GM12878 (cell line): ENCODE data around the gene CAMK2N2. TPM values are rescaled to one million over a fixed set of nuclear protein-coding genes. Genes with fewer than 3 reads are reported as not detected.

Experiments used
- ATAC-seq: fragments of 200-7000 bp; cut with Tn5 transposase; 3 replicates; pipeline ENCODE4 v1.9.1; 2020; ENCODE audit warnings: mild to moderate bottlenecking, moderate library complexity
- BruUV-seq: library from RNA; stranded (reverse); fragments of 400-500 nt; replicated peaks from 2 replicates; lab custom pipeline; 2021; lab: Mats Ljungman, UMichigan
- CTCF ChIA-PET: fragments of 300-600 bp; sonication (Branson Sonifier 250); formaldehyde crosslinking; extraction: SDS; loops from one replicate; lab custom pipeline; 2021; ENCODE audit warnings: inconsistent platforms; lab: Yijun Ruan, JAX
- POLR2A ChIA-PET: fragments of 350-600 bp; formaldehyde crosslinking; extraction: SDS; loops from one replicate; lab custom pipeline; 2021; ENCODE audit warnings: inconsistent platforms; lab: Charles Lee
- RAD21 ChIA-PET: fragments of 300-600 bp; sonication (Branson Sonifier 250); formaldehyde crosslinking; loops from one replicate; lab custom pipeline; 2023; ENCODE audit warnings: antibody characterized with exemption; ENCODE audit not compliant: unreplicated experiment; lab: Charles Lee
- SMC1A ChIA-PET: fragments of 300-600 bp; sonication (Branson Sonifier 250); formaldehyde crosslinking; loops from one replicate; lab custom pipeline; 2023; ENCODE audit not compliant: unreplicated experiment, uncharacterized antibody; lab: Charles Lee
- DNase-seq: peaks from one replicate; pipeline ENCODE4 v3.0.0-alpha.2; 2011; ENCODE audit warnings: low read depth, low spot score
- FAIRE-seq: peaks from 3 replicates; lab custom pipeline; 2011; peaks lifted over from hg19 to GRCh38; lab: Jason Lieb, UNC
- H2AFZ ChIP-seq: 2 replicates; pipeline ENCODE4 v1.6.0; 2011; ENCODE audit warnings: low read depth, low read length, control low read depth; ENCODE audit not compliant: control insufficient read depth
- H3K27ac ChIP-seq: 2 replicates; pipeline ENCODE4 v1.5.1; 2011; ENCODE audit warnings: control low read depth; ENCODE audit not compliant: control insufficient read depth, insufficient read depth
- H3K27me3 ChIP-seq, 2 experiments: replicated peaks in 1 of 2; 2 replicates each; pipeline versions ENCODE4 v1.6.0 to v1.6.1; 2011; ENCODE audit warnings: low read length in 1 of 2; ENCODE audit not compliant: control insufficient read depth in 2 of 2, insufficient read depth in 2 of 2
- H3K36me3 ChIP-seq, 2 experiments: 2 replicates each; pipeline ENCODE4 v1.5.1; 2011; ENCODE audit warnings: low read length in 1 of 2; ENCODE audit not compliant: control insufficient read depth in 2 of 2, insufficient read depth in 2 of 2
- H3K4me1 ChIP-seq: 2 replicates; pipeline ENCODE4 v1.6.1; 2011; ENCODE audit warnings: mild to moderate bottlenecking, low read length, moderate library complexity, mixed read lengths; ENCODE audit not compliant: control insufficient read depth, insufficient read depth
- H3K4me2 ChIP-seq: 2 replicates; pipeline ENCODE4 v1.6.0; 2011; ENCODE audit warnings: control low read depth; ENCODE audit not compliant: control insufficient read depth, insufficient read depth
- H3K4me3 ChIP-seq: fragments of 200-600 bp; sonication (generic); 2 replicates; pipeline ENCODE4 v1.5.1; 2016
- H3K79me2 ChIP-seq: 2 replicates; pipeline ENCODE4 v1.6.0; 2011; ENCODE audit warnings: low read length; ENCODE audit not compliant: control insufficient read depth, insufficient read depth
- H3K9ac ChIP-seq: 2 replicates; pipeline ENCODE4 v1.8.0; 2011; ENCODE audit warnings: low read length, control low read depth, mixed read lengths; ENCODE audit not compliant: control insufficient read depth, insufficient read depth
- H3K9me3 ChIP-seq: replicated peaks from 3 replicates; pipeline ENCODE4 v1.5.1; 2011; ENCODE audit warnings: mild to moderate bottlenecking, low read length; ENCODE audit not compliant: control insufficient read depth, insufficient read depth
- H4K20me1 ChIP-seq: 2 replicates; pipeline ENCODE4 v1.6.0; 2011; ENCODE audit not compliant: control insufficient read depth, insufficient read depth
- ATF3 ChIP-seq: IDR thresholded peaks from 2 replicates; pipeline ENCODE4 v1.6.1; 2011; ENCODE audit warnings: low read depth, mild to moderate bottlenecking, low read length, moderate library complexity, borderline replicate concordance; ENCODE audit errors: extremely low read depth
- CEBPZ ChIP-seq: fragments of 150-350 bp; IDR thresholded peaks from 2 replicates; pipeline ENCODE4 v1.6.1; 2016; ENCODE audit warnings: low read depth, low read length
- CREB1 ChIP-seq: IDR thresholded peaks from 2 replicates; pipeline ENCODE4 v1.6.1; 2012; ENCODE audit warnings: low read depth, mild to moderate bottlenecking, inconsistent platforms
- CREM ChIP-seq: IDR thresholded peaks from 2 replicates; pipeline ENCODE4 v1.6.1; 2014; ENCODE audit warnings: antibody characterized with exemption, low read depth
- IRF3 ChIP-seq: fragments of 450-650 bp; IDR thresholded peaks from 2 replicates; pipeline ENCODE4 v1.6.1; 2014; ENCODE audit warnings: mild to moderate bottlenecking
- IRF5 ChIP-seq: fragments of 450-650 bp; IDR thresholded peaks from 2 replicates; pipeline ENCODE4 v1.6.1; 2017; ENCODE audit warnings: borderline replicate concordance
- MEF2A ChIP-seq: IDR thresholded peaks from 2 replicates; pipeline ENCODE4 v1.6.1; 2011; ENCODE audit warnings: low read depth, mild to moderate bottlenecking, low read length, moderate library complexity; ENCODE audit not compliant: insufficient read depth
- NBN ChIP-seq: fragments of 450-650 bp; IDR thresholded peaks from 2 replicates; pipeline ENCODE4 v1.6.1; 2016
- SMARCA5 ChIP-seq: fragments of 450-650 bp; IDR thresholded peaks from 2 replicates; pipeline ENCODE4 v1.6.1; 2017; ENCODE audit warnings: mild to moderate bottlenecking
- SRF ChIP-seq, 2 experiments: IDR thresholded peaks; 2 replicates each; pipeline ENCODE4 v1.6.1; 2011; ENCODE audit warnings: low read depth in 2 of 2, low read length in 2 of 2, mild to moderate bottlenecking in 1 of 2, moderate library complexity in 1 of 2
- ZBTB40 ChIP-seq: fragments of 450-650 bp; IDR thresholded peaks from 2 replicates; pipeline ENCODE4 v1.6.1; 2016; ENCODE audit warnings: mild to moderate bottlenecking, moderate library complexity, borderline replicate concordance
- ZNF24 ChIP-seq: fragments of 450-650 bp; IDR thresholded peaks from 2 replicates; pipeline ENCODE4 v1.6.1; 2017; ENCODE audit warnings: antibody characterized with exemption, mild to moderate bottlenecking
- WGBS: methylation state at CpG from one replicate; pipeline ENCODE4 v1.1.6; 2016; ENCODE audit warnings: low lambda C conversion rate; ENCODE audit not compliant: insufficient replicate concordance, insufficient coverage; ENCODE audit errors: missing lambda C conversion rate; 5-methylcytosine and 5-hydroxymethylcytosine counted together
- in situ Hi-C: fragments of 300-500 bp; cut with MboI; formaldehyde crosslinking; loops from 9 replicates; pipeline ENCODE4 v1.14.3; 2018; ENCODE audit warnings: mixed read lengths
- intact Hi-C: fragments of 100-400 bp; cut with micrococcal nuclease; formaldehyde crosslinking; loops from one replicate; pipeline ENCODE4 v1.14.2; 2022; ENCODE audit not compliant: unreplicated experiment
- polyA plus RNA-seq, 11 experiments: library from polyadenylated mRNA; depleted of rRNA in 4 of 11; unstranded in 6 of 11; stranded (reverse) in 5 of 11; fragments of >200 nt; fragmentation: Nextera tagmentation in 4 of 11; fragmentation: Illumina TruSeq in 1 of 11; extraction: Ambion mirVana in 4 of 11; extraction: Trizol in 1 of 11; gene quantifications; 1 replicate in 1 of 11; 2 replicates in 10 of 11; pipeline versions ENCODE4 v1.2.1 to v1.2.3, GENCODE V29; 2011 to 2016; ENCODE audit warnings: inconsistent platforms in 2 of 11, missing spikeins in 2 of 11, low read depth in 1 of 11
- total RNA-seq, 4 experiments: library from RNA; depleted of rRNA in 3 of 4; stranded (reverse); fragments of >200 nt in 3 of 4; fragmentation: Illumina TruSeq in 1 of 4; extraction: Trizol in 1 of 4; gene quantifications; 2 replicates each; pipeline versions ENCODE4 v1.2.1 to v1.2.3, GENCODE V29; 2013 to 2021

Gene CAMK2N2
- total and polyA plus RNA-seq, 10 of the 15 experiments (the other 5 are each of a cell fraction or from before 2014, with no cell fraction given): 0.06 to 1.4 (median 0.45) TPM; not detected in 1

- TF ChIP-seq IRF5 (no peak), MEF2A (no peak), ATF3 (no peak), CREM (no peak), SMARCA5 (no peak), CREB1 (no peak), ZNF24 (no peak)
Observed at GRCh38 chr3:184291044-184291737, 29.8 kb upstream of the CAMK2N2 start (continued).

- no peak for ATAC-seq
Observed at GRCh38 chr3:184290331-184290730, 29.0 kb upstream of the CAMK2N2 start.

More at GRCh38 chr3:184290331-184290730, 29.0 kb upstream of the CAMK2N2 start:
- in situ Hi-C loops (no loop called here), intact Hi-C loops (no loop called here)
- no peaks in the 10 kb centered on the region for H3K36me3 ChIP-seq
- SMC1A ChIA-PET: no interaction called here
- no peaks in the 10 kb centered on the region for H3K79me2 ChIP-seq
- RAD21 ChIA-PET: interaction anchor here (0.6 to 1.0 kb wide), 2 partner anchors 394 to 395 kb away, joined by 3 to 4 read pairs; no protein-coding TSS in a partner anchor
- H2AFZ ChIP-seq: no peak overlapping the region
- TF ChIP-seq IRF3 (no peak), SRF (IDR thresholded peaks at IDR 0.05; ENCODE audit: low read depth in 2 of 2, low read length in 2 of 2) (no peak), CEBPZ (no peak), NBN (no peak), ZBTB40 (no peak)
- H4K20me1 ChIP-seq: no peaks in the 10 kb centered on the region
- 72% methylated on average over 8 of the region's 10 CpGs for WGBS
- no peak overlapping the region for H3K27ac ChIP-seq
- no peaks in the 10 kb centered on the region for H3K27me3 ChIP-seq
- DNase-seq: no peak
- H3K4me1 ChIP-seq: no peaks in the 10 kb centered on the region
- no peak overlapping the region for H3K4me3 ChIP-seq
- FAIRE-seq: no peak
- BruUV-seq: no TSS peak
- no peak overlapping the region for H3K4me2 ChIP-seq
- CTCF ChIA-PET: interaction anchor here (1.8 to 1.9 kb wide), 2 partner anchors 63 to 395 kb away, joined by 5 to 12 read pairs; no protein-coding TSS in a partner anchor
- H3K9me3 ChIP-seq: no peaks in the 10 kb centered on the region
- no peak overlapping the region for H3K9ac ChIP-seq
- POLR2A ChIA-PET: no interaction called here
